ENCODE results near the gene XYLT1. TPM values are rescaled to one million over a fixed set of nuclear protein-coding genes. Genes with fewer than 3 reads are reported as not detected.

XYLT1 gene
- total RNA-seq, 1 experiment from 2014 or later, result 25.0 TPM

- no peak for DNase-seq (ENCODE audit: low spot score)
- ChIA-PET POLR2A (no interaction called here), CTCF (interaction anchor here (1.0 kb wide), 1 partner anchor 13 kb away, joined by 3 read pairs; no protein-coding TSS in a partner anchor)
- Mint-ChIP-seq H3K4me3 (no peak overlapping the region), H3K27me3 (ENCODE audit: low read depth) (no peaks in the 10 kb centered on the region), H3K27ac (peak overlapping the region; percentile 87), H3K4me1 (peaks cover 84% of the 10 kb centered on the region), H3K36me3 (peaks cover 6% of the 10 kb centered on the region; the same call in 1 of the 2 replicates), H3K9me3 (peaks cover 8% of the 10 kb centered on the region; the same call in 1 of the 2 replicates)
- peak; percentile 43 for ATAC-seq
- TF ChIP-seq ATF2 (CRISPR knock-in tag; IDR thresholded peaks at IDR 0.05; ENCODE audit: borderline replicate concordance, low read depth), result no peak
- TF ChIP-seq NR3C1 (CRISPR knock-in tag; conservative IDR thresholded peaks at IDR 0.05; ENCODE audit: low read depth), result no peak
- TF ChIP-seq, protein P1, sequence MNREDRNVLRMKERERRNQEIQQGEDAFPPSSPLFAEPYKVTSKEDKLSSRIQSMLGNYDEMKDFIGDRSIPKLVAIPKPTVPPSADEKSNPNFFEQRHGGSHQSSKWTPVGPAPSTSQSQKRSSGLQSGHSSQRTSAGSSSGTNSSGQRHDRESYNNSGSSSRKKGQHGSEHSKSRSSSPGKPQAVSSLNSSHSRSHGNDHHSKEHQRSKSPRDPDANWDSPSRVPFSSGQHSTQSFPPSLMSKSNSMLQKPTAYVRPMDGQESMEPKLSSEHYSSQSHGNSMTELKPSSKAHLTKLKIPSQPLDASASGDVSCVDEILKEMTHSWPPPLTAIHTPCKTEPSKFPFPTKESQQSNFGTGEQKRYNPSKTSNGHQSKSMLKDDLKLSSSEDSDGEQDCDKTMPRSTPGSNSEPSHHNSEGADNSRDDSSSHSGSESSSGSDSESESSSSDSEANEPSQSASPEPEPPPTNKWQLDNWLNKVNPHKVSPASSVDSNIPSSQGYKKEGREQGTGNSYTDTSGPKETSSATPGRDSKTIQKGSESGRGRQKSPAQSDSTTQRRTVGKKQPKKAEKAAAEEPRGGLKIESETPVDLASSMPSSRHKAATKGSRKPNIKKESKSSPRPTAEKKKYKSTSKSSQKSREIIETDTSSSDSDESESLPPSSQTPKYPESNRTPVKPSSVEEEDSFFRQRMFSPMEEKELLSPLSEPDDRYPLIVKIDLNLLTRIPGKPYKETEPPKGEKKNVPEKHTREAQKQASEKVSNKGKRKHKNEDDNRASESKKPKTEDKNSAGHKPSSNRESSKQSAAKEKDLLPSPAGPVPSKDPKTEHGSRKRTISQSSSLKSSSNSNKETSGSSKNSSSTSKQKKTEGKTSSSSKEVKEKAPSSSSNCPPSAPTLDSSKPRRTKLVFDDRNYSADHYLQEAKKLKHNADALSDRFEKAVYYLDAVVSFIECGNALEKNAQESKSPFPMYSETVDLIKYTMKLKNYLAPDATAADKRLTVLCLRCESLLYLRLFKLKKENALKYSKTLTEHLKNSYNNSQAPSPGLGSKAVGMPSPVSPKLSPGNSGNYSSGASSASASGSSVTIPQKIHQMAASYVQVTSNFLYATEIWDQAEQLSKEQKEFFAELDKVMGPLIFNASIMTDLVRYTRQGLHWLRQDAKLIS (CRISPR knock-in tag; IDR thresholded peaks at IDR 0.05; ENCODE audit: borderline replicate concordance), result no peak
- no peak for TF ChIP-seq MXD4 (CRISPR knock-in tag; IDR thresholded peaks at IDR 0.05; ENCODE audit: borderline replicate concordance)
- 0 out of 2 replicates have a peak, but pooled peaks have one; percentile 35 for TF ChIP-seq ZNF281 (CRISPR knock-in tag; IDR thresholded peaks at IDR 0.05)
- peak; percentile 40; the same call in 1 of the 2 replicates for TF ChIP-seq MAX (CRISPR knock-in tag; IDR thresholded peaks at IDR 0.05)
- TF ChIP-seq, protein P2, sequence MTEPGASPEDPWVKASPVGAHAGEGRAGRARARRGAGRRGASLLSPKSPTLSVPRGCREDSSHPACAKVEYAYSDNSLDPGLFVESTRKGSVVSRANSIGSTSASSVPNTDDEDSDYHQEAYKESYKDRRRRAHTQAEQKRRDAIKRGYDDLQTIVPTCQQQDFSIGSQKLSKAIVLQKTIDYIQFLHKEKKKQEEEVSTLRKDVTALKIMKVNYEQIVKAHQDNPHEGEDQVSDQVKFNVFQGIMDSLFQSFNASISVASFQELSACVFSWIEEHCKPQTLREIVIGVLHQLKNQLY (CRISPR knock-in tag; IDR thresholded peaks at IDR 0.05), result no peak
- TF ChIP-seq, protein P3, sequence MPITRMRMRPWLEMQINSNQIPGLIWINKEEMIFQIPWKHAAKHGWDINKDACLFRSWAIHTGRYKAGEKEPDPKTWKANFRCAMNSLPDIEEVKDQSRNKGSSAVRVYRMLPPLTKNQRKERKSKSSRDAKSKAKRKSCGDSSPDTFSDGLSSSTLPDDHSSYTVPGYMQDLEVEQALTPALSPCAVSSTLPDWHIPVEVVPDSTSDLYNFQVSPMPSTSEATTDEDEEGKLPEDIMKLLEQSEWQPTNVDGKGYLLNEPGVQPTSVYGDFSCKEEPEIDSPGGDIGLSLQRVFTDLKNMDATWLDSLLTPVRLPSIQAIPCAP (CRISPR knock-in tag; IDR thresholded peaks at IDR 0.05), result no peak
- TF ChIP-seq, protein P4, sequence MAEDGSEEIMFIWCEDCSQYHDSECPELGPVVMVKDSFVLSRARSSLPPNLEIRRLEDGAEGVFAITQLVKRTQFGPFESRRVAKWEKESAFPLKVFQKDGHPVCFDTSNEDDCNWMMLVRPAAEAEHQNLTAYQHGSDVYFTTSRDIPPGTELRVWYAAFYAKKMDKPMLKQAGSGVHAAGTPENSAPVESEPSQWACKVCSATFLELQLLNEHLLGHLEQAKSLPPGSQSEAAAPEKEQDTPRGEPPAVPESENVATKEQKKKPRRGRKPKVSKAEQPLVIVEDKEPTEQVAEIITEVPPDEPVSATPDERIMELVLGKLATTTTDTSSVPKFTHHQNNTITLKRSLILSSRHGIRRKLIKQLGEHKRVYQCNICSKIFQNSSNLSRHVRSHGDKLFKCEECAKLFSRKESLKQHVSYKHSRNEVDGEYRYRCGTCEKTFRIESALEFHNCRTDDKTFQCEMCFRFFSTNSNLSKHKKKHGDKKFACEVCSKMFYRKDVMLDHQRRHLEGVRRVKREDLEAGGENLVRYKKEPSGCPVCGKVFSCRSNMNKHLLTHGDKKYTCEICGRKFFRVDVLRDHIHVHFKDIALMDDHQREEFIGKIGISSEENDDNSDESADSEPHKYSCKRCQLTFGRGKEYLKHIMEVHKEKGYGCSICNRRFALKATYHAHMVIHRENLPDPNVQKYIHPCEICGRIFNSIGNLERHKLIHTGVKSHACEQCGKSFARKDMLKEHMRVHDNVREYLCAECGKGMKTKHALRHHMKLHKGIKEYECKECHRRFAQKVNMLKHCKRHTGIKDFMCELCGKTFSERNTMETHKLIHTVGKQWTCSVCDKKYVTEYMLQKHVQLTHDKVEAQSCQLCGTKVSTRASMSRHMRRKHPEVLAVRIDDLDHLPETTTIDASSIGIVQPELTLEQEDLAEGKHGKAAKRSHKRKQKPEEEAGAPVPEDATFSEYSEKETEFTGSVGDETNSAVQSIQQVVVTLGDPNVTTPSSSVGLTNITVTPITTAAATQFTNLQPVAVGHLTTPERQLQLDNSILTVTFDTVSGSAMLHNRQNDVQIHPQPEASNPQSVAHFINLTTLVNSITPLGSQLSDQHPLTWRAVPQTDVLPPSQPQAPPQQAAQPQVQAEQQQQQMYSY (CRISPR knock-in tag; IDR thresholded peaks at IDR 0.05), result no peak
- TF ChIP-seq NFATC4 (CRISPR knock-in tag; IDR thresholded peaks at IDR 0.05), result no peak
- no peak for TF ChIP-seq SMAD4 (CRISPR knock-in tag; IDR thresholded peaks at IDR 0.05)
- TF ChIP-seq, protein P5, sequence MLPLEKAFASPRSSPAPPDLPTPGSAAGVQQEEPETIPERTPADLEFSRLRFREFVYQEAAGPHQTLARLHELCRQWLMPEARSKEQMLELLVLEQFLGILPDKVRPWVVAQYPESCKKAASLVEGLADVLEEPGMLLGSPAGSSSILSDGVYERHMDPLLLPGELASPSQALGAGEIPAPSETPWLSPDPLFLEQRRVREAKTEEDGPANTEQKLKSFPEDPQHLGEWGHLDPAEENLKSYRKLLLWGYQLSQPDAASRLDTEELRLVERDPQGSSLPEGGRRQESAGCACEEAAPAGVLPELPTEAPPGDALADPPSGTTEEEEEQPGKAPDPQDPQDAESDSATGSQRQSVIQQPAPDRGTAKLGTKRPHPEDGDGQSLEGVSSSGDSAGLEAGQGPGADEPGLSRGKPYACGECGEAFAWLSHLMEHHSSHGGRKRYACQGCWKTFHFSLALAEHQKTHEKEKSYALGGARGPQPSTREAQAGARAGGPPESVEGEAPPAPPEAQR (CRISPR knock-in tag; IDR thresholded peaks at IDR 0.05), result 0 out of 2 replicates have a peak, but pooled peaks have one; percentile 28
Observed at GRCh38 chr16:17392127-17392856, 78.5 kb downstream of the XYLT1 start.
